ENCODE results near the gene REXO4.

The REXO4 gene

GRCh38 chr9:133441571-133441970, 23.8 kb upstream of the REXO4 start:
- peak; percentile 91 for DNase-seq (ENCODE audit: low read depth)
- no peak for TF ChIP-seq CTCF (IDR thresholded peaks at IDR 0.05; ENCODE audit: low read depth, low read length)
- TF ChIP-seq MAX (IDR thresholded peaks at IDR 0.05; ENCODE audit: low read depth, low read length): no peak
- TF ChIP-seq MYC (IDR thresholded peaks at IDR 0.05; ENCODE audit: low read depth, low read length): no peak
- TF ChIP-seq POLR2A (IDR thresholded peaks at IDR 0.05; ENCODE audit: extremely low read depth, insufficient read length): no peak
- no peak overlapping the region for H3K4me3 ChIP-seq (ENCODE audit: low read depth, low read length)

- no peak overlapping the region for H3K4me3 ChIP-seq (ENCODE audit: low read depth, low read length)
- no peak for TF ChIP-seq CTCF (IDR thresholded peaks at IDR 0.05; ENCODE audit: low read depth, low read length)
- TF ChIP-seq MAX (IDR thresholded peaks at IDR 0.05; ENCODE audit: low read depth, low read length): no peak
- no peak for TF ChIP-seq MYC (IDR thresholded peaks at IDR 0.05; ENCODE audit: low read depth, low read length)
- TF ChIP-seq POLR2A (IDR thresholded peaks at IDR 0.05; ENCODE audit: extremely low read depth, insufficient read length): no peak
- no peak for DNase-seq (ENCODE audit: low read depth)
Observed at GRCh38 chr9:133440874-133441273, 23.1 kb upstream of the REXO4 start.

GRCh38 chr9:133439337-133439736, 21.5 kb upstream of the REXO4 start:
- H3K4me3 ChIP-seq (ENCODE audit: low read depth, low read length): no peak overlapping the region
- TF ChIP-seq MAX (IDR thresholded peaks at IDR 0.05; ENCODE audit: low read depth, low read length): no peak
- TF ChIP-seq CTCF (IDR thresholded peaks at IDR 0.05; ENCODE audit: low read depth, low read length): no peak
- TF ChIP-seq POLR2A (IDR thresholded peaks at IDR 0.05; ENCODE audit: extremely low read depth, insufficient read length): no peak
- no peak for TF ChIP-seq MYC (IDR thresholded peaks at IDR 0.05; ENCODE audit: low read depth, low read length)
- DNase-seq (ENCODE audit: low read depth): no peak

- TF ChIP-seq MYC (IDR thresholded peaks at IDR 0.05; ENCODE audit: low read depth, low read length) (no peak), MAX (IDR thresholded peaks at IDR 0.05; ENCODE audit: low read depth, low read length) (no peak), POLR2A (IDR thresholded peaks at IDR 0.05; ENCODE audit: extremely low read depth, insufficient read length) (no peak), CTCF (IDR thresholded peaks at IDR 0.05; ENCODE audit: low read depth, low read length) (no peak)
- no peak overlapping the region for H3K4me3 ChIP-seq (ENCODE audit: low read depth, low read length)
- DNase-seq (ENCODE audit: low read depth): no peak
Observed at GRCh38 chr9:133437753-133438531, 20.1 kb upstream of the REXO4 start.

GRCh38 chr9:133436681-133437080, 18.9 kb upstream of the REXO4 start:
- DNase-seq (ENCODE audit: low read depth): peak; percentile 39
- TF ChIP-seq MAX (IDR thresholded peaks at IDR 0.05; ENCODE audit: low read depth, low read length) (no peak), MYC (IDR thresholded peaks at IDR 0.05; ENCODE audit: low read depth, low read length) (no peak), CTCF (IDR thresholded peaks at IDR 0.05; ENCODE audit: low read depth, low read length) (no peak), POLR2A (IDR thresholded peaks at IDR 0.05; ENCODE audit: extremely low read depth, insufficient read length) (no peak)
- H3K4me3 ChIP-seq (ENCODE audit: low read depth, low read length): no peak overlapping the region
